ENCODE measurements around the gene LRRC47. TPM values are rescaled to one million over a fixed set of nuclear protein-coding genes. Genes with fewer than 3 reads are reported as not detected.

Gene LRRC47
- total RNA-seq, 1 experiment from 2014 or later, result 65.1 TPM

GRCh38 chr1:3768811-3769390 is 27.4 kb downstream of the LRRC47 start:
- Histone ChIP-seq H2BK120ac (ENCODE audit: low read depth, low read length, poor library complexity, severe bottlenecking) (no peak overlapping the region), H4K5ac (ENCODE audit: insufficient read length, low read depth, low read length) (no peak overlapping the region), H3K9me3 (ENCODE audit: control insufficient read depth, low read depth, low read length) (no peaks in the 10 kb centered on the region), H3T11ph (ENCODE audit: low read length) (no peak overlapping the region), H3K18ac (ENCODE audit: insufficient read length, low read depth, low read length) (no peak overlapping the region), H3K14ac (ENCODE audit: insufficient read depth, low read length) (no peak overlapping the region), H3K4me1 (ENCODE audit: insufficient read depth, low read length) (no peaks in the 10 kb centered on the region; the same call in 1 of the 2 replicates), H2BK5ac (ENCODE audit: insufficient read length, low read length) (no peak overlapping the region), H2BK15ac (ENCODE audit: low read depth, low read length) (no peak overlapping the region), H3K9ac (ENCODE audit: extremely low read depth, insufficient read length, low read length) (no peak overlapping the region), H2AFZ (ENCODE audit: low read length) (no peak overlapping the region), H3K27me3 (ENCODE audit: insufficient read depth, low read length) (no peaks in the 10 kb centered on the region), H3K79me2 (ENCODE audit: insufficient read depth, low read length) (no peaks in the 10 kb centered on the region), H3K4me2 (ENCODE audit: insufficient read depth, insufficient read length, low read length) (no peak overlapping the region), H3K23ac (ENCODE audit: insufficient read length, low read depth, low read length) (no peak overlapping the region), H4K20me1 (ENCODE audit: control insufficient read depth, insufficient read depth, insufficient read length) (no peaks in the 10 kb centered on the region), H3K27ac (ENCODE audit: insufficient read length, low read depth, low read length) (no peak overlapping the region), H4K8ac (replicated peaks; ENCODE audit: insufficient read length, low read depth, low read length) (no peak overlapping the region), H4K91ac (ENCODE audit: insufficient read length, low read depth, low read length) (no peak overlapping the region), H2BK20ac (ENCODE audit: low read depth, low read length, poor library complexity, severe bottlenecking) (no peak overlapping the region), H3K56ac (ENCODE audit: insufficient read length, low read depth, low read length) (no peak overlapping the region), H2AK5ac (ENCODE audit: insufficient read length, low read length) (no peak overlapping the region), H3K4ac (ENCODE audit: low read depth, low read length) (no peak overlapping the region), H3K23me2 (ENCODE audit: insufficient read length, low read depth, low read length, poor library complexity, severe bottlenecking) (peaks cover 11% of the 10 kb centered on the region), H3K79me1 (ENCODE audit: insufficient read depth, low read depth, low read length, poor library complexity, severe bottlenecking) (no peaks in the 10 kb centered on the region), H2BK12ac (ENCODE audit: insufficient read length, low read depth, low read length) (no peak overlapping the region)
- H3K27ac Mint-ChIP-seq, result peak overlapping the region in 1 of 3 experiments; percentile 27; a peak in 1 of 7 replicates
- no peak for TF ChIP-seq CTCF (conservative IDR thresholded peaks at IDR 0.05)
- no CpG with 5 or more reads among the region's 22 CpGs for WGBS (ENCODE audit: extremely low coverage, insufficient read length, low lambda C conversion rate)
- peaks cover 16 to 35% of the 10 kb centered on the region in 2 experiments for H3K9me3 Mint-ChIP-seq
- no peak for DNase-seq
- peaks cover 47% of the 10 kb centered on the region for H3K27me3 Mint-ChIP-seq (ENCODE audit: low read depth)
- H3K4me3 Mint-ChIP-seq, result no peak overlapping the region
- H3K36me3 Mint-ChIP-seq (ENCODE audit: insufficient read depth in 1 of 3, low read depth in 3 of 3), result peaks cover 2 to 24% (median 11%) of the 10 kb centered on the region in 3 experiments; a peak in 6 of 7 replicates
- peaks cover 9 to 17% of the 10 kb centered on the region in 2 experiments; a peak in 3 of 4 replicates for H3K4me1 Mint-ChIP-seq
